CD4-positive, alpha-beta T cell (primary cell): ENCODE data around the gene RTL9. TPM values are rescaled to one million over a fixed set of nuclear protein-coding genes. Genes with fewer than 3 reads are reported as not detected.

Experiments used
- ATAC-seq: fragments of 200-7000 bp; cut with Tn5 transposase; one replicate; pipeline ENCODE4 v1.10.0; 2022; ENCODE audit warnings: mild to moderate bottlenecking; ENCODE audit not compliant: poor library complexity
- CTCF ChIA-PET: fragments of 350-600 bp; sonication (Branson Sonifier 250); formaldehyde crosslinking; loops from one replicate; lab custom pipeline; 2021; ENCODE audit warnings: antibody characterized with exemption, inconsistent platforms; lab: Charles Lee
- POLR2A ChIA-PET: fragments of 350-600 bp; sonication (Branson Sonifier 250); formaldehyde crosslinking; loops from one replicate; lab custom pipeline; 2021; ENCODE audit warnings: antibody characterized with exemption, inconsistent platforms; lab: Charles Lee
- DNase-seq, 14 experiments: peaks; one replicate each; pipeline ENCODE4 v3.0.0-alpha.2; 2013 to 2020; ENCODE audit warnings: mixed read lengths in 2 of 14
- H3K27ac ChIP-seq, 2 donors: one replicate each; pipeline versions ENCODE4 v1.5.1 to v1.7.0; 2013; ENCODE audit warnings: low read length in 2 of 2, low read depth in 1 of 2, mild to moderate bottlenecking in 1 of 2
- H3K27me3 ChIP-seq, 2 experiments: 1 replicate in 1 of 2; 2 replicates in 1 of 2; pipeline versions ENCODE4 v1.6.1 to v1.7.0; 2013; ENCODE audit warnings: low read length in 2 of 2, control low read depth in 1 of 2, mild to moderate bottlenecking in 1 of 2, moderate library complexity in 1 of 2; ENCODE audit not compliant: insufficient read depth in 2 of 2, control insufficient read depth in 1 of 2
- H3K36me3 ChIP-seq: one replicate; pipeline ENCODE4 v1.6.1; 2013; ENCODE audit warnings: low read length, control low read depth; ENCODE audit not compliant: insufficient read depth
- H3K4me1 ChIP-seq: one replicate; pipeline ENCODE4 v1.6.1; 2013; ENCODE audit warnings: low read length, control low read depth; ENCODE audit not compliant: insufficient read depth
- H3K4me3 ChIP-seq: one replicate; pipeline ENCODE4 v1.5.1; 2013; ENCODE audit warnings: mild to moderate bottlenecking, low read length, moderate library complexity
- H3K9me3 ChIP-seq, 2 experiments: 1 replicate in 1 of 2; 2 replicates in 1 of 2; pipeline versions ENCODE4 v1.6.1 to v1.7.0; 2013; ENCODE audit warnings: low read length in 2 of 2, mild to moderate bottlenecking in 2 of 2, control low read depth in 1 of 2, moderate library complexity in 1 of 2; ENCODE audit not compliant: control insufficient read depth in 1 of 2, insufficient read depth in 1 of 2
- H3K27ac Mint-ChIP-seq: one replicate; pipeline ENCODE4 v1.8.0; 2020; ENCODE audit warnings: mixed read lengths
- H3K27me3 Mint-ChIP-seq: one replicate; pipeline ENCODE4 v1.8.0; 2021; ENCODE audit warnings: mixed read lengths
- H3K36me3 Mint-ChIP-seq: one replicate; pipeline ENCODE4 v1.8.0; 2021; ENCODE audit warnings: low read depth, mixed read lengths
- H3K4me1 Mint-ChIP-seq: one replicate; pipeline ENCODE4 v1.8.0; 2021; ENCODE audit warnings: low read depth, mixed read lengths
- H3K4me3 Mint-ChIP-seq: one replicate; pipeline ENCODE4 v1.8.0; 2020; ENCODE audit warnings: mild to moderate bottlenecking, mixed read lengths
- H3K9me3 Mint-ChIP-seq: one replicate; pipeline ENCODE4 v1.8.0; 2020; ENCODE audit warnings: mixed read lengths
- CTCF ChIP-seq: fragments of 200-600 bp; IDR thresholded peaks from one replicate; pipeline ENCODE4 v1.8.0; 2022; ENCODE audit warnings: antibody characterized with exemption, mild to moderate bottlenecking
- intact Hi-C, 2 experiments: fragments of 100-400 bp; cut with DNase I in 1 of 2; cut with micrococcal nuclease in 1 of 2; formaldehyde crosslinking; loops; one replicate each; pipeline versions ENCODE4 v1.15.1 to v1.9.0; 2023 to 2025; cut with DNase I, micrococcal nuclease
- total RNA-seq, 174 experiments: library from RNA in 2 of 174; stranded (reverse) in 2 of 174; gene quantifications; one replicate each; pipeline ENCODE4 v1.2.3 and lab custom pipeline; 2021 to 2026

RTL9 gene
- total RNA-seq, 2 experiments from 2014 or later = not detected

- TF ChIP-seq CTCF = no peak
- H3K4me3 ChIP-seq = no peak overlapping the region
- H3K9me3 ChIP-seq = no peaks in the 10 kb centered on the region
- intact Hi-C loops = no loop called here
- Mint-ChIP-seq H3K27ac (no peak overlapping the region), H3K27me3 (no peaks in the 10 kb centered on the region), H3K9me3 (no peaks in the 10 kb centered on the region), H3K4me3 (no peak overlapping the region), H3K4me1 (no peaks in the 10 kb centered on the region), H3K36me3 (no peaks in the 10 kb centered on the region)
- no peaks in the 10 kb centered on the region for H3K4me1 ChIP-seq
- ChIA-PET POLR2A (no interaction called here), CTCF (interaction anchor here (0.5 kb wide), 1 partner anchor 432 kb away, joined by 3 read pairs; no protein-coding TSS in a partner anchor)
- no peaks in the 10 kb centered on the region for H3K27me3 ChIP-seq
- DNase-seq (no peak), ATAC-seq (no peak)
- H3K27ac ChIP-seq = no peak overlapping the region
- no peaks in the 10 kb centered on the region for H3K36me3 ChIP-seq
Measured at GRCh38 chrX:110341189-110342035, 17.2 kb upstream of the RTL9 start.

- DNase-seq = no peak
- Histone ChIP-seq H3K4me3 (no peak overlapping the region), H3K27ac (no peak overlapping the region), H3K9me3 (no peaks in the 10 kb centered on the region), H3K27me3 (no peaks in the 10 kb centered on the region), H3K36me3 (no peaks in the 10 kb centered on the region), H3K4me1 (no peaks in the 10 kb centered on the region)
- TF ChIP-seq CTCF = no peak
- Mint-ChIP-seq H3K36me3 (no peaks in the 10 kb centered on the region), H3K4me3 (no peak overlapping the region), H3K27me3 (no peaks in the 10 kb centered on the region), H3K4me1 (no peaks in the 10 kb centered on the region), H3K27ac (no peak overlapping the region), H3K9me3 (no peaks in the 10 kb centered on the region)
- CTCF ChIA-PET = no interaction called here
- POLR2A ChIA-PET = no interaction called here
- intact Hi-C loops = no loop called here
- no peak for ATAC-seq
Measured at GRCh38 chrX:110346681-110347080, 12.0 kb upstream of the RTL9 start.

- intact Hi-C loops = no loop called here
- Mint-ChIP-seq H3K4me1 (no peaks in the 10 kb centered on the region), H3K4me3 (no peak overlapping the region), H3K27me3 (no peaks in the 10 kb centered on the region), H3K9me3 (no peaks in the 10 kb centered on the region), H3K27ac (no peak overlapping the region), H3K36me3 (no peaks in the 10 kb centered on the region)
- H3K27ac ChIP-seq = no peak overlapping the region
- POLR2A ChIA-PET = no interaction called here
- no peaks in the 10 kb centered on the region for H3K36me3 ChIP-seq
- no peaks in the 10 kb centered on the region for H3K4me1 ChIP-seq
- CTCF ChIA-PET = no interaction called here
- DNase-seq (no peak), ATAC-seq (no peak)
- H3K9me3 ChIP-seq = no peaks in the 10 kb centered on the region
- no peak overlapping the region for H3K4me3 ChIP-seq
- no peaks in the 10 kb centered on the region for H3K27me3 ChIP-seq
- no peak for TF ChIP-seq CTCF
Measured at GRCh38 chrX:110359273-110359672, 625 bp downstream of the RTL9 start.
